ENCODE results near the gene FHIT.
"Not testable (repeated sequence)": the region's sequence is repeated elsewhere in the genome, so short reads cannot be mapped to it uniquely, and the experiment has no call there.

FHIT gene

DNA sequence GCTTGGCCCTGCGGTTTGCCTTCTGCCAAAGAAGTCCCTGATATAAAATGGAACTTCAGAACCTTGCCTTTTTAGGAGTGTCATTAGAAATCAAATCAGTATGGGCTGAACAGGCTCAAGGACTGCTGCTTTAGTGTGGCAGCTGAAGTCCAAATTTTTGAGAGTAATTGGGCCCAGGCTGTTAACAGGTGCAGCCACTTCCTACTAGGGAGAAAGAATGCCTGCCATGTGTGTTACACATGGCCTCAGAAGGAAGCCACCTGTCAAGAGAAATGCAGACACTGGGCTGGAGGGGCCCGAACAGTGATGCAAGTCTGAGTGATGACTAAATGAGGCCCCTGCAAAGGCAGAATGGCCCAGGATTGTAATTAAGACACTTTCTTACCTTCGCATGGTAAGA lies 1414.7 kb downstream of the FHIT start:
- no peak for DNase-seq (ENCODE audit: low read depth in 2 of 2)

DNA sequence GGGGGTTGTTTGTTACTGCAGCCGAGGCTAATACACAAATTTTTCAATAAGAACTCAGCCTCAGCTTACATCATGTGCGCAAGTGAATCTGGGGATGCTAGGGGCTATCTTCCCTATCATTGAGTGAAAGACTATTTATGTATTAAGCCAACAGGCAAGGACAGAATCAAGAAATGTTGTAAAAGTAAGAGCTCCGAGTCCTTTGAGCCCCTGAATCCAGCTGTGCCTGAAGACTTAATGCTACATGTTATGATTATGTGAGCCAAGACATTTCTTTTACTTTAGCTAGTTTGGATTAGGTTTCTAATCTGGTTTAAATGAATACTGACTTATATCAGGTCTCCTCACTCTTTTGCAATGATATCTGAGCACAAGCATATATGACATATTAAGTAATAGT lies 1418.5 kb downstream of the FHIT start:
- DNase-seq (ENCODE audit: low read depth in 2 of 2), result no peak

DNA sequence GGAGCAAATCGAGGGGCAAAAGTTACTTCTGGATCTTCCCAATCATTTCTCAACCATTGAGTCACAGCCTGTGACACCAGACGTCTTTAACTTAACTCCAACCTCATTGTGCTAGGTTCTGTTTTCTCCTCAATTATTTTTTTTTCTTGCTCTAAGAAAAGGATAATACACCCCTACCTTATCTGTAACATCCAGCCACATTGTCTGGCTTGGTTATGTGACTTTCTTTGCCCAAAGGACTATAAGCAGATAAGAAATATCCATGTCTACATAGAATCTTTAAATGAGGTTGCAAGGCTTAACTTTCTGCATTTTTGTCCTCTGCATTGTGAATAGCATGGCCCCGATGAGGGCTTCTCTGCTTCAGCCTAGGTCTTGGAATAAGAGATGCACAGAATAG lies 1419.0 kb downstream of the FHIT start:
- DNase-seq (ENCODE audit: low read depth in 2 of 2), result no peak

DNA sequence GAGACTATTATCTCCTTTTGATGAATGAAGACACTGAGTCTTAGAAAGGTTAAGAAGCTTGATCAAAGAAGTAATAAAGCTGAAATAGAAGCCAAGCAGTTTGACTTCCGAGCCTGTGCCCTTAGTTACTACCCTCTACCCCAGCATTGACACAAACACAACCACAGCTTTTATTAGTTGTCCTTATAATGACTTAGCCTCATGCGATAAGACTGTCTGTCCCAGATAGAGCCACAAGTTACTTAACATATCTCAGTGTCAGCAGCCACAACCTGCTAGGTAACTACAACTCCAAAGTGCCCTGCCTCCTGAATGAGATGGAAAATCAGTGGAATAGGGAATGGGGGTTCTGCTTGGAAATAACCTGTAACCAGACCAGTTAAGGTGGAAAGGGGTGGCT lies 1419.9 kb downstream of the FHIT start:
- no peak for DNase-seq (ENCODE audit: low read depth in 2 of 2)

DNA sequence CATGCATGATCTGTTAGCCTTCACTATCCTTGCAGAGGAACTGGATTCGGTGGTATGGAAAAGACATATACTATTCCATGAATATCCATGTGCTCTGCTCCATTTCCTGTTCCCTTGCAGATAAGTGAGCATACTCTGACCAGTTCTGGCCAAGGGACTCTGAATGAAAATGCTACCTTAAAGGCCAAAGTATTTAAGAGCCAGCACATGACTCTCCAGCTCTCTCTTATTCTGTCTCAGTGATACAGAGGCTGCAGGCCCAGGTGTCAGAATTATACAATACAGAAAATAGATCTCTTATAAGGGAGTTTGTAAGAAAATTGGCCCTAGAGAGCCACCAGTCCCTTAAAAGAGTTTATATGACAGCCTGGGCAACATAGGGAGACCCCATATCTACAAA lies 1421.7 kb downstream of the FHIT start:
- no peak for DNase-seq (ENCODE audit: low read depth in 2 of 2)

DNA sequence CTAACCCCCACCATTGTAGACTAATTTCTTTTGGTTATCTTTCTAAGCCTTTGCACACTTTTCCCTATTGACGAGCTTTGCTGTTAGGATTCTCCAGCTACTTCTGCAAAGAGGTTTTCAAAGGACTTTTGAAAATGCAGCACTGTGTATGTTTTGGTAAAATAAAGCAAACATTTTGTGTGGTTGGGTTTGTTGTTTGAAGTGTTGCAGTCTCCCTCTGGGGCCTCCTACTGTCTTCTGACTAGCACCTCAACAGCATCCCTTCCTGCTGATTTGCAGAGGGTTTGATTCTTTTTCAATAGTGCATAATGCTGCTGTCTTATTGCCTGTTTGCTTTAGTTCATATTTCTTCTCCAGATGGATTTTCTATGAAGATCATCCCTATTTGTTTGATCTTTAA lies 1426.4 kb downstream of the FHIT start:
- DNase-seq (ENCODE audit: low read depth in 2 of 2), result no peak

DNA sequence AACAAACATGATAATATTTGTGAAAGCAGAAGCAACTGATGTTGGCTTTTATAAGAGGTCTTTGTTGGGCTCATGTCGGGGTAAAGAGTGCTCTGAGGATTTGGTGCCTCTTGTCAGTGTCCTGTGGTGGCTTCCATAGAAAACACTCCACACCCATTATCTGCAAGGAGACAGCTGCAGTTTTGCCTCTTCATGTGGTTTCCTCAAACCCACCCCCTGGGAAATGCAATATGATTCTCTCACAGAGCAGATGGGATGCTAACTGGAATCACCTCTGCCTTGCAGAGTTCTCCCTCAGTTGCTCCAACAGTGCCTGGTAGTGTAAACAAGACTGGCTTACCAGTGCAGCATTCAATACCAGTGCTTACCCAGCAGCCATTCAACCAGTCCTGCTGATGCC lies 1430.0 kb downstream of the FHIT start:
- no peak for DNase-seq (ENCODE audit: low read depth in 2 of 2)

DNA sequence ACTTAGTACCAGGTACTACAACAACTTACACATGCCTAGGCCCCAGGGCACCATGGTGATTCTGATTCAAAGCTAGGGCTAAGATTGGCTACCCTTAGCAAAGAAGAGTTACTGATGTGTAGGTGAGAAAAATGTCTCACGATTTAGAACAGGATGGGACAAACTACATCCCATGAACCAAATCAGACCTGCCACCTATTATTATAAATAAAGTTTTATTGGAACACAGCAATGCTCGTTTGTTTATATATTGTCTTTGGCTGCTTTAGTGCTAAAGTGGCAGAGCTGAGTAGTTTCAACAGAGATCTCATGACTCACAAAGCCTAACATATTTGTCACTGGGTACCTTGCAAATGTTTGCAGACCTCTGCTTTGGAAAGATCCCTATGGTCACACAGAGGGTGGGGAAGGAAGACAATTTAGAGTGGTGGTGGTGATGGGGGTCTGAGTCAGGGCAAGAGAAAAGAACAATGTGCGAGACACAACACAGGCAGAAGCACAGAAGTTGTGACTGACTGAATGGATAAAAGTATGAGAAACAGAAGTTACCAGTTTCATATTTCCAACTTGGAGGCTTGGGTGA lies 1430.8 kb downstream of the FHIT start:
- no peak for DNase-seq (ENCODE audit: low read depth in 2 of 2)

DNA sequence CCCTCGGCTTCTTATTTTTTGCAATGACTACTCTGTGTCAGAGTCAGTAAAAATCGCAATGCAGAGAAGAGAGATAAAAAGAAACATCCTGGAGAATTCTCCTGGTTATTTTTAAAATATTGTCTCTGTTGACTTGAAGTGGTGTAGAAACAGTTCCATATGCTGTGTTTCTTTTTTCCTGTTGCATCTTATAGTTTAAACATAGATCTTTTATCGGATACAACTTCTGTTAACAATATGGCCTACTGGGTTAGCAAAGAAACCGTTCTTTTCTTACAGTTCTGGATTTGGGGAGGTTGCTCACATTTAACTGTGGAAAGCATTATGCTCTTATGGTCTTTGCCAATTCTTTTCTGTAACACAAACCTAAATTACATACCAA lies 1432.3 kb downstream of the FHIT start:
- no peak for DNase-seq (ENCODE audit: low read depth in 2 of 2)

DNA sequence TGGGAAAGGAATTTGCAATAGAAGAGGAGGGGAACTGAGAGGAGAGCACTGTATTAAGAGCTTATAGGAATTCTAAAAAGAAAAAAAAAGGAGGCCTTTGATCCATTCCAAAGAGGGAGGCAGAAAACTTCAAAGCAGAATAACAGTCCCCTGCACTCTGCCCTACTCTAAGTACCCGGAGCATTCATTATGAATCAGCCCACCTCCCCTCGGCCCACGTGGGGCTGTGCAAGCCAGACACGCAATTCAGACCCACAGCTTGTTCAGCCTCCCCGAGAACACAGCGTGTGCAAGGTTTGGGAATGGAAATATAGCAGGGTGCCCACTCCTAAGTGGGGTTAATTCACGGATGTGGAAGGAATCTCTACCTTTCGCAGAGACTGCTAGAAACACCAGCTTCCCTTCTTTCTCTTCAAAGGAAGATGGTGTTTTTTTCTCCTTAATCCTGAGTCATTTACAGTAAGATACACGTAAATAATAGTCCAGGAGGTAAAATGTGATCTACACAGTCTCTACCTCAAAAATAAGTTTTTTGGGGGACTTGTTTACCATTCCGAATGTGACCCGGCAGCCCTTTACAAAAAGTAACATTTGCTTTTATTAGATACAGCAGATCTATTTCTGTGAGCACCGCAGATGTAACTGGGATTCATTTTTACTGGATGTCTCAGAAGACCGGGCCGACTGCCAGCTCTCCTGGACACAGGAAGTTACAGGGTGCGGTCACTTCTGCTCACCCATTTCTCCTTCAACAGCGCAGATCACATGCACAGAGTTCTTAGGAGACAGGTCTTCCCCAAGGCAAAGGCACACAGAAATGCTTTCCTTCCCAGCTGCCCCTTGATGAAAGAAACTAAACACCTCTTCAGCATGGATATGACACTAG lies 1433.0 kb downstream of the FHIT start:
- peak; percentile 85 to 89 for DNase-seq (ENCODE audit: low read depth in 2 of 2)

DNA sequence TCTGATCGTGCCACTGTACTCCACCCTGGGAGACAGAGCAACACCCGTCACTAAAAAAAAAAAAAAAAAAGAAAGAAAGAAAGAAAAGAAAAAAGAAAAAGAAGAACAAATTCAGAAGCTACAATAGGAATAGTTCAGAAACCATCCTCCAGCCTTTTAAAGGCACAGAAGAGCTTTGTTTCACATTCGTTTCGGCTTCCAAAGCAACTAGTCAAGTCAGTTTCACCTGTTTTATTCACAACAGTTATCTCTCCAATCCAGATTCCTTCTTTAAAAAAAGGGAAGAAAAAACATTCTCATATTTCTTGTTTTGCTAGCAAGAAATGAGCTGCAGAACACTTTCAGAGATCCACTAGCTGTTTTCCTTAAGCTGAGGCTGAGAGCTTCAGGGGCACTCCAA lies 1433.7 kb downstream of the FHIT start:
- no peak for DNase-seq (ENCODE audit: low read depth in 2 of 2)

DNA sequence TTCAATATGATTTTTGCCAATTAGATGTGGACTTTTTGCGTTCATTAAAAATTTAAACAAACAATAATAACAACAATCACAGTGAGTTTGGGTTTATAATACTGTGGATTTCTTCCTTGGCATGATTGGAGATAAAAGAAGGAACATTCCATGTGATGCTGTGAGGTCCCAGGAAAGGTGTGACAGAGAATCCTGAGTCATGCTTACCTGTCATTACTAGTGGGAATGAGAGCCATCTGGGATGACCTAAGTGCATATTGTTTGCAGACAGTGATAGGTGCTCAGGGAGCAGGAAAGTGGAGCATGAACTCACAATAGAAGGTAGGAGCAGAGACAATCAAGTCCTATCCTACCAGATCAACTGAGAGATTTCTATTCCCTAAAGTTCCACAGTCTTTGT lies 1434.9 kb downstream of the FHIT start:
- no peak for DNase-seq (ENCODE audit: low read depth in 2 of 2)

DNA sequence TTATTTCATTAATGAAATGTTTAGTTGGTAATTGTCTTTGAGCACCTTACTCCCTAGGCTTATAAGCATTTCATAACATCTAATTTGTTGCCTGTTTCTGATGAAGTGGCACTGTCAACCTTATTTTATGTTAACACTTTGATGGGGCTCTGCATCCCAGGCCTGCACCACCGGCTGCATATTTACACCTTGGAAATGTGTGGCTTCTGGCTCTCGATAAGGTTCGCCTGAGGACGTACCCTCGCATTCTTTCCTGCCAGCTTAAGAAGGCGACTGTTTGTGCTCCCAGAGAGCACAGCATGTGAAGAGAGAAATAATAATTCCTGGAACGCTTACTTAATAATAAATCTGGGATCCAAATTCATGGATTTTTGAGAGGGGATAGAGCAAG lies 1438.1 kb downstream of the FHIT start:
- no peak for DNase-seq (ENCODE audit: low read depth in 2 of 2)

DNA sequence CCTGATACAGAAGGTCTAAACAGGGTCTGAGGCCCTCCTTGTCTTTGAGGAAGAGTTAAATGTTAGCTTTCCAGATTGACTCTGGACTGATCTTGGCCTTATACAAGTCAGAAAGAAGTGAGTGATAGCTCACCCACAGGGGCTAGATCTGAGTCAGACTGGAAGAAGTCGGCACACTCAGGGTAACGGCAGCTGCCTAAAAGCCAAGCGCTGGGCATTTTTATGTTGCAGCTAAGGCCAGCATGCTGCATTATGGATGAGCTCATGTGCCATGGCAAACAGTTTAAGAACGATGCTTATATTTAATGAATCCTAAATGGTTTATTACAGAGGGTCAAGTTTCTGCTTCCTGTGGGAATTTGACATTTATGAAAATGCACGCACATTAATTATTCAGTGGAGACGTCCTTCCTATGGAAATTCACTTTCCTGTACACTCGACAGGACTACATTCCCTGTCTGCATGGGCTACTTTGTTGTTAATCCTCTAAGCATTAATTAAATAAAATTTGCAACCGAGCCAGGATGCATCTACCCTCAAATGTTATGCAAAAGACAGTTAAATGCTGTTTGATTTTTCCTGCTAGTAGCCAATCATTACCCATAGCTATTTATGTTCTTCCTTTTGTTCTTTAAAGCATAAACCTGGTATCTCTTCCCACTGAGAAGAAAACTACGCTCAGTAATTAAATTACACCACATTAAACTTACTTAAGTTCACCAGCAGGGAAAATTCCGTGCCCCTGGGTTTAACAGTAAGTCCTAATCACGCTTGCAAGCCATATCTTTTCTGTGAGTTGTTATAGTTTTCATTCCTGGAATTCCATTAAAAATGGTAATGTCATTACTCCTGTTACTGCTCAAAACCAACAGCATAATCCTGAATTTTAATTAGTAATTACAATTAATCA lies 1438.8 kb downstream of the FHIT start:
- no peak for DNase-seq (ENCODE audit: low read depth in 2 of 2)

DNA sequence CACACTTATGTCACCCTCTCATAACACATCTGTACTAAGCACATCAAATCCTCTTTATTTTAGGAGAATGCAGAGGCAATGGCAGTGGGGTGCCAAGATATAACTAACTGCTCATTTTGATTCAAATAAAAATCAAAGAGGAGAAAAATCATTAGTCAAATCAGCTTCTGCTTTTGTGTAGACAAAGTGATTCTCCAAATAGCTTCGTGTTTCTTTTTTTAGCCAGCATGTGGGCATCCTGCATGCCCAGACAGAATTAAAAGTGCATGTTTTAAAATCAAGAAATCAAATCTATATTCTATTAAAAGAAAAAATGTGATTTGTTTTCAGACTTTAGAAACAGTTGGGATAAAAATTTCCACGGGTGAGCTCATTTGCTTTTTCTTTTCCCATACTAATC lies 1440.1 kb downstream of the FHIT start:
- no peak for DNase-seq (ENCODE audit: low read depth in 2 of 2)

DNA sequence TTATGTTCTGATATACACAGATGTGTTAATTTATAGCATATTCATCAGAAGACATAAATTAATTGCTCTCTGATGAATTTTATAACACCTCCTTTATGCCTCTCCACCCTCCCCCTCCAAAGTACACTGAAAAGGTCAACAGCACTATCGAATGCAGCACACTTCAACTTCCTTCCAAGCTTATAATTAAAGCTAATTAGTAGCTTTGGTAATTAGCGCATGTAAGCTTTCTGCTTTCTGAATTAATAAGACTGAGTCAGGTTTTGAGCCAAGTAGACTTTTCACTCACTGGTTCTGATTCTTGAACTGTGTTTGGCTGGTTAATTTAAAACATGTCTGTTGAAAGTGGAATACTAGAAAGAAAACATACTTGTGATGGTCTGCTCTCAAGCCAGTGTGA lies 1440.6 kb downstream of the FHIT start:
- DNase-seq (ENCODE audit: low read depth in 2 of 2), result no peak

DNA sequence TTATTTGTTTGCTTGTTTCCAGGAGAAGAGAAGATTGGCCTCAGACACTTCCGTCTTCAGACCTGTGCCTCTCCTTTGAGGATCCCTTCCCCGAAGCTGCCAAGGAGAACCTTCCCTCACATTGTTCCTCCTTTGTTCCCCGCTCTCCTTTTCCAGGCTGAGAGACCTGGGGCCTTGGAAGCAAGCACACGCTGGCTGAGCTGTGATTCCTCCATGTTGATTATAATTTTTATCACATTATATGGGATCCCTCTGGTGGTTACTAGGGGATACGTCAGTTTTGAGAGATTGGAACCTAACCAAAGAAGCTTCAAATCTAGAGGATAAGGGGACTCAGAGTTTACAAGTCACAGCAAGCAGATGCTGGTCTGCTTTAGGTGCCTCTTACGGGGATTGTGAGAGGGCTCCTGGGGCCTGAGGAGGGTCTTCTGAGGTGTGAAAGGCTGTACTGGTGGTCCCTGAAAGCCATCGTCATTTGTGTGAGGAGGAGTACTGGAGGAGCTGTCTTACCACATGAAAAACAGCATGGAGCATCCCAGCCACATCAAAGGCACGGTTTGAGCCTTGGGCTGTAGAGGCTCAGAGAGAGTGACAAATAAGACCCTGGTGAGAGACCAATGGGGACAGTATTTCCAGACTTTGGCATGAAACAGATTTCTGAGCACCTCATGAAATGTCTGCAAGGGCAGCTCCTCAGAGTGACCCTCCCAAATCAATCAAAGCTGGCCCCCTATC lies 1441.4 kb downstream of the FHIT start:
- DNase-seq (ENCODE audit: low read depth in 2 of 2), result peak; percentile 23 to 35

DNA sequence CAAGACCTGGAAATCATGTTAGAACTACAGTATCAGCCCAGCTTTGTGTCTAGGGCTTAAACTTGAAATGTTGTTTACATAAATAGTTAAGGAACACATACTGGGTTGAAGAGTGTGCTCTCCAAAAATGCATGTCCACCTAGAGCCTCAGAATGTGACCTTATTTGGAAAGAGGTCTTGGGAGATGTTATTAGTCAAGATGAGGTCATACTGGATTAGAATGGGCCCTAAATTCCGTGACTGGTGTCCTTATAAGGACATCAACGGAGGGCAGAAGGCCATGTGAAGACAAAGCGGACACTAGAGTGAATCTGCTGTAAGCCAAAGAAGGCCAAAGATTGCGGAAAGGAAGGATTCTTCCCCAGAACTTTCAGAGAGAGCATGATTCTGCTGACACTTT lies 1442.2 kb downstream of the FHIT start:
- peak in 1 of 2 experiments; percentile 8 for DNase-seq (ENCODE audit: low read depth in 2 of 2)

DNA sequence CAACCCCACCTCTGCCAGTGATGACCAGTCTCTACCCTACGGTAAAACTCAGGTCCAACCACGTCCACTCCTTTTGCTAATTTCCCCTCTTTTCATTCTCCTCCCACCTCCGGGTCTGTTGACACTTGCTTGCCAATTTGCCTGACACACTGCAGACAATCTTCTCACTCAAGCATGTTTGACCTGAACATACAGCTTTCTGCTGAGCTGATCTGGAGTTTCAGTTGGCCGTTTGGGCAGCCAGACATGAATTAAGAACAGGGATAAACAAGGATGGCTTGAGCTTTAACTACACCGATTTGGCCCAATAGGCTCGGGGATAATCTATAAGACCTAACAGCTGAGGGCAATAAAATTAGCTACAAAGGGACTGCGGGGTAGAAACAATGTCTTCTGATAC lies 1442.8 kb downstream of the FHIT start:
- DNase-seq (ENCODE audit: low read depth in 2 of 2), result no peak

DNA sequence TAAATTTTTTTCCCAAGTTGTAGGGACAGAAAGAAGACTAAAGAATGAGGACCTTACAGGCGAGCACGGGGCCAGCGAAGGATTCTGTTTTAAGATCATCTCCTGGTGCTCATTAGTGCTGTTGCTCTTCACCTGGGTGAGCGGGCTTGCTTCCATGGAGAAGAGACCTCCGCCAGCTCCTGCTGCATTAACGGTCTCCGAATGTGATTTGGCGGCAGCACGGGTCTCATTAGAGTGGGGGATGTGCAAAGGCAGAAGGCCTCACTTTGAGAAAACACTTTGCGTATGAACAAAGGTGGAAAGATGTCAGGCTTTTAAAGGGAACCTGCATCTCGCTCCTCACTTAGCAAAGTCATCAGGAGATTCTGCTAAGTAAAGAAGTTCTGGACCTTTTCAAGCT lies 1448.0 kb downstream of the FHIT start:
- DNase-seq (ENCODE audit: low read depth in 2 of 2), result no peak

DNA sequence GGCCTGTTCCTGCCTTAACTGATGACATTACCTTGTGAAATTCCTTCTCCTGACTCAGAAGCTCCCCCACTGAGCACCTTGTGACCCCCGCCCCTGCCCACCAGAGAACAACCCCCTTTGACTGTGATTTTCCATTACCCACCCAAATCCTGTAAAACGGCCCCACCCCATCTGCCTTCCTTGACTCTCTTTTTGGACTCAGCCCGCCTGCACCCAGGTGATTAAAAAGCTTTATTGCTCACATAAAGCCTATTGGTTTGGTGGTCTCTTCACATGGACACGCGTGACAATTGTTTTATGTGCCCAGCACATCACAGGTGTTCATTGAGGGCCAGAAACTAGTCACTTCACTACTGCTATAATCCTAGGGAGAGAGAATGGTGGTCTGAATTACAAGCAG lies 1448.8 kb downstream of the FHIT start:
- DNase-seq (ENCODE audit: low read depth in 2 of 2), result not testable (repeated sequence)

DNA sequence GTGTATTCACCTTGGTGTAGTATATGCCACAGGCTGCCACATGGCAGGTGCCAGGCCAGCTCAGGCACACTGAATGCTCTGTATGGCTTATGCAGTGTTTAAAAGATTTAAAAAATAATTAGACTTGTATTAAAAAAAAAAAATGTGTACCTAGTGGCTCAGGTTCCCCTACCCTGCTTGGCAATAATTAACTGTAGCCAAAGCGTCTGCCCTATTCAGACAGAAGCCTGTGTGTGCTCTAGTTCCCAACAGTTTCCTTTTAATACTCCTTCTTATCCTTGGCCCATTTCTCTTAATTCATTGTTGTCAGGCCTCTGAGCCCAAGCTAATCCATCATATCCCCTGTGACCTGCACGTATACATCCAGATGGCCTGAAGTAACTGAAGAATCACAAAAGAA lies 1449.2 kb downstream of the FHIT start:
- no peak for DNase-seq (ENCODE audit: low read depth in 2 of 2)

Data from fibroblast of skin of left biceps (primary cell).